ENCODE data around the gene ANXA1. TPM values are rescaled to one million over a fixed set of nuclear protein-coding genes. Genes with fewer than 3 reads are reported as not detected.

ANXA1 gene
- total RNA-seq, 1 experiment from 2014 or later = 486 TPM

- POLR2A ChIA-PET = interaction anchor here (1.3 kb wide), 1 partner anchor 18 kb away, joined by 3 read pairs; no protein-coding TSS in a partner anchor
- no TSS peak for BruUV-seq (replicated peaks)
Observed at GRCh38 chr9:73116031-73116430, 35.6 kb upstream of the ANXA1 start.

More at GRCh38 chr9:73116031-73116430, 35.6 kb upstream of the ANXA1 start:
- Histone ChIP-seq H3K9ac (ENCODE audit: low read length) (no peak overlapping the region), H3K4me3 (replicated peaks in 1 of 2; ENCODE audit: low read depth in 1 of 2, low read length in 2 of 2) (no peak overlapping the region), H3K79me2 (ENCODE audit: insufficient read depth, low read length) (no peaks in the 10 kb centered on the region), H3K9me2 (ENCODE audit: insufficient read depth) (no peaks in the 10 kb centered on the region), H3K4me1 (ENCODE audit: control insufficient read depth in 1 of 2, insufficient read depth in 2 of 2, low read length in 2 of 2) (peaks cover 14 to 40% of the 10 kb centered on the region in 2 experiments), H2AFZ (ENCODE audit: low read depth, low read length, poor library complexity, severe bottlenecking) (peak overlapping the region; percentile 78), H4K20me1 (ENCODE audit: insufficient read depth) (no peaks in the 10 kb centered on the region), H3K4me2 (ENCODE audit: low read length) (peak overlapping the region; percentile 8), H3K36me3 (ENCODE audit: control insufficient read depth in 1 of 2, insufficient read depth in 2 of 2, low read length in 2 of 2) (no peaks in the 10 kb centered on the region), H3K9me3 (ENCODE audit: control insufficient read depth in 1 of 2, insufficient read depth in 1 of 2, low read depth in 1 of 2, low read length in 2 of 2) (no peaks in the 10 kb centered on the region), H3K27me3 (ENCODE audit: insufficient read depth, low read length) (no peaks in the 10 kb centered on the region), H3K27ac (ENCODE audit: low read depth, low read length) (no peak overlapping the region)
- intact Hi-C loops (cut with micrococcal nuclease) = no loop called here
- CTCF ChIA-PET = interaction anchor here (4.1 kb wide), 1 partner anchor 8 kb away, joined by 17 read pairs; no protein-coding TSS in a partner anchor
- ATAC-seq = no peak
- DNase-seq (ENCODE audit: low read depth, low spot score) = no peak
- TF ChIP-seq MAX (IDR thresholded peaks at IDR 0.05) (no peak), YY1 (IDR thresholded peaks at IDR 0.05; ENCODE audit: extremely low read depth, insufficient replicate concordance, low read depth, low read length) (no peak), JUND (IDR thresholded peaks at IDR 0.05) (peak; percentile 24; the same call in 1 of the 2 replicates), RAD21 (IDR thresholded peaks at IDR 0.05; ENCODE audit: low read depth) (0 out of 2 replicates have a peak, but pooled peaks have one; percentile 1), FOSL1 (IDR thresholded peaks at IDR 0.05; ENCODE audit: low read depth) (0 out of 2 replicates have a peak, but pooled peaks have one; percentile 11), REST (IDR thresholded peaks at IDR 0.05; ENCODE audit: low read depth) (no peak)
- RAD21 ChIA-PET (ENCODE audit: low non-redundant PET in 1 of 2, low total read pairs in 2 of 2, uncharacterized antibody in 2 of 2, unreplicated experiment in 2 of 2) = no interaction called here
